ENCODE results near the gene AK4.

- no peak for TF ChIP-seq POLR2A (IDR thresholded peaks at IDR 0.05)
- TF ChIP-seq CTCF (IDR thresholded peaks at IDR 0.05), result no peak
These were observed 84.5 kb downstream of the AK4 start for GRCh38 chr1:65232461-65232990.

Measured in esophagus squamous epithelium (tissue), 4 donors.